ENCODE measurements around the gene NEURL1B.

The NEURL1B gene

DNA sequence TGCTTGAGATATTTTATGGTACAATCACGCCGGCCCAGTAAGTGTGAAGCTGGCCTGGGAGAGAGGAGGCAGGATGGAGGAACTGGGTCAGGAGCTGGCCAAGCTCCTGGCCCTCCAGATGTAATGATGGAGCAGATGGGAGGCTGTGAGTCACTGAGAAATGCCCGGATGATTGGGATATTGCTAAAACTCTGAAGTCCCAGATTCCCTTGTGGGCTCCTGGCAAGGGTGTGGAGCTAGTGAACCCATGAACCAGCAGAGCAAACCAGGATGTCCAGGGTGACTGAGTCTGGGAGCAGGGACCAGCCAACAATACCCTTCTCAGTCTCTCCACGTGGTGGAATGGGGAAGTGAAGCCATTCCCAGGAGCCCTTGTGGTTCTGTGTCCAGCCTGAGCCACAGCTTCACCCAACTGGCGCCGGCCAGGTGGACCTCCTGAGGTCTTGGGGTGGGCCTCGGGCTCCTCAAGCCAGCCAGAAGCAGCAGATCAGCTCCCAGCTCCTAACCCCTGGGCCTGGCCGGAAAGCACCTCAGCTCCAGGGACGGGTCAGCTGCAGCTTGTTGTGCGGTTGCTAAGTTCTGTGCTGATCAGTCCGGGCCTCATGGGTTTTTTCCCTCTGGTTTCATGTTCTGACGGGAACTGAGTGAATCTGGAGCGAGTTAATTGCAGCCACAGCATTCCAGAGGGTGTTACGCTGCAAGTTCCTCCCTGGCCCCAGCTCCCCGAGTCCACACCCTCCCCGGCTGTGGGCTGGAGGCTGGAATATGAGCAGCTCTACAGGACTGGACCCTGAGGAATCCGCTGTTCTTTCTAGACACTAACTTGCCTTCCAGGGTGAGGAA is 92.3 kb downstream of the NEURL1B start:
- H4K20me1 ChIP-seq (ENCODE audit: insufficient read depth, low read length, poor library complexity, severe bottlenecking) = no peaks in the 10 kb centered on the region
- no peak overlapping the region for H2AFZ ChIP-seq (ENCODE audit: low read length)

DNA sequence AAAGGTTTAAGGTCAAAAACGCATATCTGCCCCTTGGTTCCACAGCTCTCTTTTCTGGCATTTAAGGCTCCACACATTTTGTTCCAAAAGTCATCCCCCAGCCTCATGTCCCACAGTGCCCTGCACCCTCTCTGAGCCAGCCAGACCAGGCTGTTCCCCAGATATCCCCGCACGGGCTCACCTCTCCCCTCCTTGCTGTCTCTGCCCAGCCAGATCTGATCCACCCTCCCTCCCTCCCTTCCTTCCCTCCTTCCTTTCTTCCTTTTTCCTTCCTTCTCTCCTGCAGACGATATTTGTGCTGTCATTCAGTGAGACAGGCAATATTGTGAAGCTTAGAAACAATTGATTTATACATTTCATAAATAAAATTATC is 92.9 kb downstream of the NEURL1B start:
- Histone ChIP-seq H2AFZ (ENCODE audit: low read length) (no peak overlapping the region), H3K27me3 (ENCODE audit: insufficient read depth, low read length, poor library complexity, severe bottlenecking) (no peaks in the 10 kb centered on the region), H3K79me2 (ENCODE audit: insufficient read depth, low read length) (no peaks in the 10 kb centered on the region), H3K4me1 (ENCODE audit: insufficient read depth, low read length, poor library complexity, severe bottlenecking) (no peaks in the 10 kb centered on the region), H3K4me2 (ENCODE audit: low read depth, low read length, poor library complexity, severe bottlenecking) (no peak overlapping the region), H3K9me2 (replicated peaks; ENCODE audit: low read depth, low read length) (no peaks in the 10 kb centered on the region), H3K4me3 (ENCODE audit: low read length, poor library complexity, severe bottlenecking) (no peak overlapping the region), H3K9me3 (ENCODE audit: insufficient read depth, low read depth, low read length) (no peaks in the 10 kb centered on the region), H3K36me3 (ENCODE audit: insufficient read depth, low read length) (no peaks in the 10 kb centered on the region), H3F3A (ENCODE audit: low read depth) (no peaks in the 10 kb centered on the region), H4K20me1 (ENCODE audit: insufficient read depth, low read length, poor library complexity, severe bottlenecking) (no peaks in the 10 kb centered on the region), H3K9ac (ENCODE audit: low read depth, low read length, poor library complexity, severe bottlenecking) (no peak overlapping the region)
- TF ChIP-seq, protein P1, sequence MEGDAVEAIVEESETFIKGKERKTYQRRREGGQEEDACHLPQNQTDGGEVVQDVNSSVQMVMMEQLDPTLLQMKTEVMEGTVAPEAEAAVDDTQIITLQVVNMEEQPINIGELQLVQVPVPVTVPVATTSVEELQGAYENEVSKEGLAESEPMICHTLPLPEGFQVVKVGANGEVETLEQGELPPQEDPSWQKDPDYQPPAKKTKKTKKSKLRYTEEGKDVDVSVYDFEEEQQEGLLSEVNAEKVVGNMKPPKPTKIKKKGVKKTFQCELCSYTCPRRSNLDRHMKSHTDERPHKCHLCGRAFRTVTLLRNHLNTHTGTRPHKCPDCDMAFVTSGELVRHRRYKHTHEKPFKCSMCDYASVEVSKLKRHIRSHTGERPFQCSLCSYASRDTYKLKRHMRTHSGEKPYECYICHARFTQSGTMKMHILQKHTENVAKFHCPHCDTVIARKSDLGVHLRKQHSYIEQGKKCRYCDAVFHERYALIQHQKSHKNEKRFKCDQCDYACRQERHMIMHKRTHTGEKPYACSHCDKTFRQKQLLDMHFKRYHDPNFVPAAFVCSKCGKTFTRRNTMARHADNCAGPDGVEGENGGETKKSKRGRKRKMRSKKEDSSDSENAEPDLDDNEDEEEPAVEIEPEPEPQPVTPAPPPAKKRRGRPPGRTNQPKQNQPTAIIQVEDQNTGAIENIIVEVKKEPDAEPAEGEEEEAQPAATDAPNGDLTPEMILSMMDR (conservative IDR thresholded peaks at IDR 0.05; ENCODE audit: low read length) = no peak
- TF ChIP-seq EZH2phosphoT487 (IDR thresholded peaks at IDR 0.05; ENCODE audit: borderline replicate concordance) = no peak

More for the DNA sequence above, 92.3 kb downstream of the NEURL1B start:
- H3K4me3 ChIP-seq (ENCODE audit: low read length, poor library complexity, severe bottlenecking) = no peak overlapping the region
- H3K9ac ChIP-seq (ENCODE audit: low read depth, low read length, poor library complexity, severe bottlenecking) = no peak overlapping the region
- no peaks in the 10 kb centered on the region for H3K27me3 ChIP-seq (ENCODE audit: insufficient read depth, low read length, poor library complexity, severe bottlenecking)
- H3K79me2 ChIP-seq (ENCODE audit: insufficient read depth, low read length) = no peaks in the 10 kb centered on the region
- H3K4me2 ChIP-seq (ENCODE audit: low read depth, low read length, poor library complexity, severe bottlenecking) = no peak overlapping the region
- TF ChIP-seq, protein P1 (conservative IDR thresholded peaks at IDR 0.05; ENCODE audit: low read length) = no peak
- H3K36me3 ChIP-seq (ENCODE audit: insufficient read depth, low read length) = no peaks in the 10 kb centered on the region
- H3K4me1 ChIP-seq (ENCODE audit: insufficient read depth, low read length, poor library complexity, severe bottlenecking) = no peaks in the 10 kb centered on the region
- H3K9me3 ChIP-seq (ENCODE audit: insufficient read depth, low read depth, low read length) = no peaks in the 10 kb centered on the region
- no peaks in the 10 kb centered on the region for H3K9me2 ChIP-seq (replicated peaks; ENCODE audit: low read depth, low read length)
- H3F3A ChIP-seq (ENCODE audit: low read depth) = no peaks in the 10 kb centered on the region

DNA sequence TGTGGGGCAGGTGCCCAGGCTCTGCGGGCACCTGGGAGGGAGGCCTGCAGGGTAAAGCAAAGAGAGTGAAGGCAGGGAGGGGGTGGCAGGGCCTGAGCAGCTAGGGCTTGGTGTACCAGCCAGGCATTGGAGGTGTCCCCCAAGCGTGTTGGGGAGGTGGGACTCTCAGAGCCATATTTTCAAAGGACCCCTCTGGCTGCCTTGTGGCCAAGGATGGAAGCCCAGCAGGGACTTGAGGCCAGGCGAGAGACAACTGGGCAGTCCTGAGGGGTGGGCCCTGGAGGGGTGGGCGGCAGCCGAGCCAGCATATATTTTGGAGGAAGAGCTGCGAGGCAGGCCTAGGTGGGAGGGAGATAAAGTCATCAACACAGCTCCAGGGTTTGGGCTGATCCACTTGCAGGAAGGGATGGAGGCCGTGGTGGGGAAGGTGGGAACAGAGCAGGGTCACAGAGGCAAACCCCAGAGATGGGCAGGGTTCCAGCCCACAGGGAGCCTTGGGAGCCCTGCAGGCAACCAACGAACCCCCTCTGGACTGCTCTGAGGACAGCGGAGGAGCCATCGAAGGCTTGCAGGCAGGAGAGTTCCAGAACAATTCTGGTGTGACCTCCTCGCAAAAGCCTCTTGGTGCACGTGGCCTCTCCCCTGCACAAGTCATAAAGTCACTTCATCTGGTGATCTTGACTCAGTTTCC is 94.2 kb downstream of the NEURL1B start:
- Histone ChIP-seq H3K4me1 (ENCODE audit: insufficient read depth, low read length, poor library complexity, severe bottlenecking) (no peaks in the 10 kb centered on the region), H3K4me2 (ENCODE audit: low read depth, low read length, poor library complexity, severe bottlenecking) (no peak overlapping the region)

More for the DNA sequence above, 94.2 kb downstream of the NEURL1B start:
- Histone ChIP-seq H3K9me2 (replicated peaks; ENCODE audit: low read depth, low read length) (no peaks in the 10 kb centered on the region), H3K36me3 (ENCODE audit: insufficient read depth, low read length) (no peaks in the 10 kb centered on the region), H3K79me2 (ENCODE audit: insufficient read depth, low read length) (no peaks in the 10 kb centered on the region), H3K27me3 (ENCODE audit: insufficient read depth, low read length, poor library complexity, severe bottlenecking) (no peaks in the 10 kb centered on the region), H4K20me1 (ENCODE audit: insufficient read depth, low read length, poor library complexity, severe bottlenecking) (no peaks in the 10 kb centered on the region), H2AFZ (ENCODE audit: low read length) (no peak overlapping the region), H3K9ac (ENCODE audit: low read depth, low read length, poor library complexity, severe bottlenecking) (no peak overlapping the region), H3F3A (ENCODE audit: low read depth) (no peaks in the 10 kb centered on the region), H3K9me3 (ENCODE audit: insufficient read depth, low read depth, low read length) (no peaks in the 10 kb centered on the region), H3K4me3 (ENCODE audit: low read length, poor library complexity, severe bottlenecking) (no peak overlapping the region)
- no peak for TF ChIP-seq EZH2phosphoT487 (IDR thresholded peaks at IDR 0.05; ENCODE audit: borderline replicate concordance)
- TF ChIP-seq, protein P1 (conservative IDR thresholded peaks at IDR 0.05; ENCODE audit: low read length) = no peak

Data from Loucy (cell line).